ENCODE data around the gene PXDC1. TPM values are rescaled to one million over a fixed set of nuclear protein-coding genes. Genes with fewer than 3 reads are reported as not detected.
"Not testable (repeated sequence)": the region's sequence is repeated elsewhere in the genome, so short reads cannot be mapped to it uniquely, and the experiment has no call there.

PXDC1 gene
- total RNA-seq, 1 donor from 2014 or later, result 64.5 TPM

- H3K27me3 ChIP-seq (ENCODE audit: control insufficient read depth, insufficient read depth, low read length), result no peaks in the 10 kb centered on the region
- FAIRE-seq (no peak), DNase-seq (ENCODE audit: low read depth) (peak; percentile 20)
- no peak for TF ChIP-seq CTCF (IDR thresholded peaks at IDR 0.05; ENCODE audit: insufficient read depth, low read length, severe bottlenecking)
- H3K36me3 ChIP-seq (ENCODE audit: control insufficient read depth, insufficient read depth, low read length), result no peaks in the 10 kb centered on the region
- no peak overlapping the region for H3K4me3 ChIP-seq (ENCODE audit: low read depth, low read length)
These were observed 22.3 kb upstream of the PXDC1 start for GRCh38 chr6:3773678-3774298.

- not testable (repeated sequence) for FAIRE-seq; H3K36me3 ChIP-seq (ENCODE audit: control insufficient read depth, insufficient read depth, low read length); H3K27me3 ChIP-seq (ENCODE audit: control insufficient read depth, insufficient read depth, low read length); DNase-seq (ENCODE audit: low read depth); H3K4me3 ChIP-seq (ENCODE audit: low read depth, low read length)
These were observed 20.9 kb upstream of the PXDC1 start for GRCh38 chr6:3772127-3772999.

- Histone ChIP-seq H3K4me3 (ENCODE audit: low read depth, low read length) (no peak overlapping the region), H3K36me3 (ENCODE audit: control insufficient read depth, insufficient read depth, low read length) (no peaks in the 10 kb centered on the region), H3K27me3 (ENCODE audit: control insufficient read depth, insufficient read depth, low read length) (no peaks in the 10 kb centered on the region)
- FAIRE-seq (no peak), DNase-seq (ENCODE audit: low read depth) (no peak)
- no peak for TF ChIP-seq CTCF (IDR thresholded peaks at IDR 0.05; ENCODE audit: insufficient read depth, low read length, severe bottlenecking)
These were observed 20.0 kb upstream of the PXDC1 start for GRCh38 chr6:3771407-3772011.

- Histone ChIP-seq H3K36me3 (ENCODE audit: control insufficient read depth, insufficient read depth, low read length) (no peaks in the 10 kb centered on the region), H3K27me3 (ENCODE audit: control insufficient read depth, insufficient read depth, low read length) (no peaks in the 10 kb centered on the region), H3K4me3 (ENCODE audit: low read depth, low read length) (no peak overlapping the region)
- FAIRE-seq (no peak), DNase-seq (ENCODE audit: low read depth) (no peak)
- TF ChIP-seq CTCF (IDR thresholded peaks at IDR 0.05; ENCODE audit: insufficient read depth, low read length, severe bottlenecking), result no peak
These were observed 18.7 kb upstream of the PXDC1 start for GRCh38 chr6:3770023-3770720.

- FAIRE-seq, result no peak
- peak; percentile 78 for DNase-seq (ENCODE audit: low read depth)
- H3K27me3 ChIP-seq (ENCODE audit: control insufficient read depth, insufficient read depth, low read length), result no peaks in the 10 kb centered on the region
- H3K4me3 ChIP-seq (ENCODE audit: low read depth, low read length), result no peak overlapping the region
- TF ChIP-seq CTCF (IDR thresholded peaks at IDR 0.05; ENCODE audit: insufficient read depth, low read length, severe bottlenecking), result no peak
- H3K36me3 ChIP-seq (ENCODE audit: control insufficient read depth, insufficient read depth, low read length), result no peaks in the 10 kb centered on the region
These were observed 18.1 kb upstream of the PXDC1 start for GRCh38 chr6:3769610-3770009.

- no peaks in the 10 kb centered on the region for H3K27me3 ChIP-seq (ENCODE audit: control insufficient read depth, insufficient read depth, low read length)
- H3K4me3 ChIP-seq (ENCODE audit: low read depth, low read length), result no peak overlapping the region
- FAIRE-seq, result no peak
- no peaks in the 10 kb centered on the region for H3K36me3 ChIP-seq (ENCODE audit: control insufficient read depth, insufficient read depth, low read length)
- DNase-seq (ENCODE audit: low read depth), result peak; percentile 7
- TF ChIP-seq CTCF (IDR thresholded peaks at IDR 0.05; ENCODE audit: insufficient read depth, low read length, severe bottlenecking), result no peak
These were observed 17.0 kb upstream of the PXDC1 start for GRCh38 chr6:3768502-3768901.

GRCh38 chr6:3767483-3767882, 16.0 kb upstream of the PXDC1 start:
- not testable (repeated sequence) for H3K36me3 ChIP-seq (ENCODE audit: control insufficient read depth, insufficient read depth, low read length); FAIRE-seq; H3K4me3 ChIP-seq (ENCODE audit: low read depth, low read length); H3K27me3 ChIP-seq (ENCODE audit: control insufficient read depth, insufficient read depth, low read length)
- peak; percentile 61 for DNase-seq (ENCODE audit: low read depth)
